ENCODE measurements around the gene WSCD2.

WSCD2 gene

DNA sequence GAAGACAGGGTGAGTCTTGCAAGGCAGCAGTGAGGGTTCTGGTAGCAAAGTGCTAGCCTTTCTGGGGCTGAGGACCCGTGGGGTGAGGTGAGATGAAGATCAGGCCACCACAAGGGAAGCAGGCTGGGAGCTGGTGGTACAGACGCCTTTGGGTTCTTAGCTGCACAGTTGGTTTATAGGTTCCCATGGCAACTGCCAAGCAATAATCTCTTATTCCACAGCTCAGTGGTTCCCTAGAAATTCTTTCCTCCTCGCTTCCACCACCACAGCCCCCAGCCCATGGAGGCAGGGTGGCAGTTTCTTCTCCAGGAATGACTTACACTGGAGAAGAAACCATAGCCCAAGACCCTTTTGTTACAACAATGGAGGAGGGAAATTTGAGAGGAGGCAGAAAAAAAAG, 127.9 kb downstream of the WSCD2 start:
- Histone ChIP-seq H3K36me3 (ENCODE audit: insufficient read depth, low read length) (no peaks in the 10 kb centered on the region), H3K27ac (no peak overlapping the region), H3K9me3 (ENCODE audit: low read depth, low read length) (no peaks in the 10 kb centered on the region), H3K9ac (ENCODE audit: insufficient read length) (no peak overlapping the region), H3K4me3 (no peak overlapping the region)
- no peak for DNase-seq (ENCODE audit: low read depth, low spot score)
- TF ChIP-seq POLR2AphosphoS5 (IDR thresholded peaks at IDR 0.05; ENCODE audit: borderline replicate concordance, low read depth, low read length) (no peak), EZH2 (IDR thresholded peaks at IDR 0.05) (no peak), FOXP2 (optimal IDR thresholded peaks at IDR 0.05; ENCODE audit: control extremely low read depth, extremely low read length, insufficient read depth) (no peak)

DNA sequence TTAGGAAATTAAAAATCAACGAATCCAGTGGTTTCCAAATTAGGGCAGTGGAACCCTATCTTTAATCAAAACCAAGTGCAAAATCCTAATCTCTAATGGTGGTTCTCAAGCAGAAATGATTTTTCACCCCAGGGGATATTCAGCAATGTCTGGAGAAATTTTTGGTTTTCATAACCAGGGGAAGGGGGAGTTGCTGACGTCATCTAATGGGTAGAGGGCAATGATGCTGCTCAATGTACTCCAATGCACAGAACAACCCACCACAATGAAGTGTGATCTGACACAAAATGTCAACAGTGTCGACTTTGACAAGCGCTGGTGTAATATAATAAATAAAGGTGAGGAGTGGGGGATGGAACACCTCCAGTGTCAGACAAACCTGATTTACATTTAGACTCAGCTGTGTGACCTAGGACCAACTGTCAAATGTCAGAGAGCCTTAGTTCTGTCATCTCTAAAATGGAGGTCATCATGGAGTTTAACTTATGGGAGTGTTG, 128.6 kb downstream of the WSCD2 start:
- Histone ChIP-seq H3K9me3 (ENCODE audit: low read depth, low read length) (no peaks in the 10 kb centered on the region), H3K9ac (ENCODE audit: insufficient read length) (no peak overlapping the region)
- TF ChIP-seq FOXP2 (optimal IDR thresholded peaks at IDR 0.05; ENCODE audit: control extremely low read depth, extremely low read length, insufficient read depth) = no peak
- no peak for TF ChIP-seq POLR2AphosphoS5 (IDR thresholded peaks at IDR 0.05; ENCODE audit: borderline replicate concordance, low read depth, low read length)
- TF ChIP-seq EZH2 (IDR thresholded peaks at IDR 0.05) = no peak

DNA sequence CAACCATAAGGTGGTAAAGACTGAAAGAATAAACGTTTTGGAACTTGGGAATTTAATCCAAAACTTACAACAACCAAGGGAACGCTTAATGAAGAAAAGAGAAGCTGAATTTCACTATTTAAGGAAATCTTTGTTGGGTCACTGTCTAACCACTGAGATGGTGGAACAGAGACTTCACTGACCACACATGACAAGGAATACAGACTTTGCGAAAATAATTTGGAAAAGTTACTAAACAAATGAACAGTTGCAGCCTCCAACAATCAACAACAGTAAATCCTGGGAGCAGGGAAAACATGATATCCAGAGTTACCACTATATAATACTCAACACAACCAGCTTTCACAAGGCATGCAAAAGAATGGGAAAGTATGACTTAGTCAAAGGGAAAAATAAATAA, 131.0 kb downstream of the WSCD2 start:
- Histone ChIP-seq H3K9ac (ENCODE audit: insufficient read length) (no peak overlapping the region), H3K9me3 (ENCODE audit: low read depth, low read length) (no peaks in the 10 kb centered on the region), H3K27ac (no peak overlapping the region), H3K4me3 (no peak overlapping the region), H3K36me3 (ENCODE audit: insufficient read depth, low read length) (no peaks in the 10 kb centered on the region)
- no peak for DNase-seq (ENCODE audit: low read depth, low spot score)
- TF ChIP-seq POLR2AphosphoS5 (IDR thresholded peaks at IDR 0.05; ENCODE audit: borderline replicate concordance, low read depth, low read length) (no peak), EZH2 (IDR thresholded peaks at IDR 0.05) (no peak), FOXP2 (optimal IDR thresholded peaks at IDR 0.05; ENCODE audit: control extremely low read depth, extremely low read length, insufficient read depth) (no peak)

More for the DNA sequence above, 128.6 kb downstream of the WSCD2 start:
- no peak for DNase-seq (ENCODE audit: low read depth, low spot score)
- H3K36me3 ChIP-seq (ENCODE audit: insufficient read depth, low read length) = no peaks in the 10 kb centered on the region
- no peak overlapping the region for H3K4me3 ChIP-seq
- H3K27ac ChIP-seq = no peak overlapping the region

DNA sequence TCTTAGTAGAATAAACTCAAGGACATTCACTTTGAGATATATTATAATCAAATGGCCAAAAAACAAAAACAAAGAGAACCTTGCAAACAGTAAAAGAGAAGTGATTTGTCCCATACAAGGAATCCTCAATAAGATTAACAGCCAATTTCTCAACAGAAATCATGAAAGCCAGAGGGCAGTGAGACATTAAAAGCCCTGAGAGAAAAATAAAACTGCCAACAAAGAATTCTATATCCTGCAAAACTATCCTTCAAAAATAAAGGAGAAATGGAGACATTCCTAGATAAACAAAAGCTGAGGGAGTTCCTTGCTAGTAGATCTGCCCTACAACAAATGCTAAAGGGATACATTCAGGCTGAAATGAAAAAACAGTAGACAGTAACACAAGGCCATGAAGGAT, 131.9 kb downstream of the WSCD2 start:
- no peaks in the 10 kb centered on the region for H3K9me3 ChIP-seq (ENCODE audit: low read depth, low read length)
- no peaks in the 10 kb centered on the region for H3K36me3 ChIP-seq (ENCODE audit: insufficient read depth, low read length)
- H3K4me3 ChIP-seq = no peak overlapping the region
- TF ChIP-seq POLR2AphosphoS5 (IDR thresholded peaks at IDR 0.05; ENCODE audit: borderline replicate concordance, low read depth, low read length) (no peak), FOXP2 (optimal IDR thresholded peaks at IDR 0.05; ENCODE audit: control extremely low read depth, extremely low read length, insufficient read depth) (no peak), EZH2 (IDR thresholded peaks at IDR 0.05) (no peak)
- no peak for DNase-seq (ENCODE audit: low read depth, low spot score)
- no peak overlapping the region for H3K9ac ChIP-seq (ENCODE audit: insufficient read length)
- no peak overlapping the region for H3K27ac ChIP-seq

DNA sequence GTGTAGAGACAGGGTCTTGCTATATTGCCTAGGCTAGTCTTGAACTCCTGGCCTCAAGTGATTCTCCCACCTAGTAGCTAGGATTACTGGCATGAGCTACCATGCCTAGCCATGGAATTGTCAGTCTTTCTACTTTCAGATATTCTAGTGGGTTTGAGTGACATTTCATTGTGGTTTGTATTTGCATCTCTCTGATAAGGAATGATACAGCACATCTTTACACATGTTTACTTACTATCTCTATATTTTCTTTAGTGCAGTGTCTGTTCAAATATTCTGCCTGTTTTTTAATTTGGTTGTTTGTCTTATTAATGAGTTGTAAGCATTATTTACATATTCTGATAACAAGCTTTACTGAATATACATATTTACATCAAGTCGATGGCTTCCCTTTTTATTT, 136.4 kb downstream of the WSCD2 start:
- H3K9me3 ChIP-seq (ENCODE audit: low read depth, low read length) = no peaks in the 10 kb centered on the region
- no peak overlapping the region for H3K4me3 ChIP-seq
- no peaks in the 10 kb centered on the region for H3K36me3 ChIP-seq (ENCODE audit: insufficient read depth, low read length)
- TF ChIP-seq POLR2AphosphoS5 (IDR thresholded peaks at IDR 0.05; ENCODE audit: borderline replicate concordance, low read depth, low read length) = no peak
- no peak for TF ChIP-seq FOXP2 (optimal IDR thresholded peaks at IDR 0.05; ENCODE audit: control extremely low read depth, extremely low read length, insufficient read depth)
- TF ChIP-seq EZH2 (IDR thresholded peaks at IDR 0.05) = no peak
- H3K27ac ChIP-seq = no peak overlapping the region
- no peak overlapping the region for H3K9ac ChIP-seq (ENCODE audit: insufficient read length)
- DNase-seq (ENCODE audit: low read depth, low spot score) = no peak

DNA sequence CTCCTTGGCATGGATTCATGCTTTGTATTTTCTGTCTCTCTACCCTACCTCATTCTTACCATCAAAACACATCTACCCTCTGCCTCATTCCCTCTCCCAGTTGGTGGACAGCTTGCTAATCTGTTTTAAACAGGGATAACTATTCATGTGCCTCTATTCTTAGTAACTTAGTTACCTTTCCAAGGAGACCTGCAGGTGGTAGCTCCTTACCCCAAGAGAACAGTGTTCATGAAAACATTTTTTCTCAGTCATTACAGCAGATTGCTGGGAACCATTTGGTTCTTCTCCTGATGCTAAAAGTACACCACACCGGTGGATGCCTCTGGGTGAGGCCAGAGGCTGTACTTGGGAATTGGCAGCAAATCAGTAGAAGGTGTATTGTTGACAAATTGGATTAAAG, 137.0 kb downstream of the WSCD2 start:
- H3K4me3 ChIP-seq = no peak overlapping the region
- TF ChIP-seq EZH2 (IDR thresholded peaks at IDR 0.05) = no peak
- no peak for TF ChIP-seq POLR2AphosphoS5 (IDR thresholded peaks at IDR 0.05; ENCODE audit: borderline replicate concordance, low read depth, low read length)
- no peak for TF ChIP-seq FOXP2 (optimal IDR thresholded peaks at IDR 0.05; ENCODE audit: control extremely low read depth, extremely low read length, insufficient read depth)
- H3K27ac ChIP-seq = no peak overlapping the region
- H3K9ac ChIP-seq (ENCODE audit: insufficient read length) = no peak overlapping the region
- no peaks in the 10 kb centered on the region for H3K9me3 ChIP-seq (ENCODE audit: low read depth, low read length)
- H3K36me3 ChIP-seq (ENCODE audit: insufficient read depth, low read length) = no peaks in the 10 kb centered on the region
- no peak for DNase-seq (ENCODE audit: low read depth, low spot score)

DNA sequence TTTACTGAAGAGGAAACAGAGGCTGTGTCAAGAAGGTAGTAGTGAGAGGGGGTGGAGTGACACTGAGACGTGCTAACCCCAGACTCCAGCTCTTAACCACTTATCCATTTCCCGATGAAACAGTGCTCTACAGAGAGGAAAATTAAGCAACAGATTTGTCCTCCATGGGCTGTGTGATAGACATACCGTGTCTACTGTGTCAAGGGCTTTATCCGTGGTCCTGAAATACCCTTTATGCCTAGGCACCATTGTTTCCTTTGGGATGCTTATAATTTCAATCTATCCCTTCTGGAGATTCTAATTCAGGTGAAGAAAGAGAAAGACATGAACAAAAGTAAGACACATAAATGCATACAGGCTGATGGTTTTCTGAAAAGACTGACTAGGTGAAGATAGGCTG, 138.4 kb downstream of the WSCD2 start:
- no peak overlapping the region for H3K4me3 ChIP-seq
- H3K36me3 ChIP-seq (ENCODE audit: insufficient read depth, low read length) = no peaks in the 10 kb centered on the region
- no peaks in the 10 kb centered on the region for H3K9me3 ChIP-seq (ENCODE audit: low read depth, low read length)
- no peak for TF ChIP-seq EZH2 (IDR thresholded peaks at IDR 0.05)
- TF ChIP-seq POLR2AphosphoS5 (IDR thresholded peaks at IDR 0.05; ENCODE audit: borderline replicate concordance, low read depth, low read length) = no peak
- TF ChIP-seq FOXP2 (optimal IDR thresholded peaks at IDR 0.05; ENCODE audit: control extremely low read depth, extremely low read length, insufficient read depth) = no peak
- no peak for DNase-seq (ENCODE audit: low read depth, low spot score)
- no peak overlapping the region for H3K9ac ChIP-seq (ENCODE audit: insufficient read length)
- no peak overlapping the region for H3K27ac ChIP-seq

DNA sequence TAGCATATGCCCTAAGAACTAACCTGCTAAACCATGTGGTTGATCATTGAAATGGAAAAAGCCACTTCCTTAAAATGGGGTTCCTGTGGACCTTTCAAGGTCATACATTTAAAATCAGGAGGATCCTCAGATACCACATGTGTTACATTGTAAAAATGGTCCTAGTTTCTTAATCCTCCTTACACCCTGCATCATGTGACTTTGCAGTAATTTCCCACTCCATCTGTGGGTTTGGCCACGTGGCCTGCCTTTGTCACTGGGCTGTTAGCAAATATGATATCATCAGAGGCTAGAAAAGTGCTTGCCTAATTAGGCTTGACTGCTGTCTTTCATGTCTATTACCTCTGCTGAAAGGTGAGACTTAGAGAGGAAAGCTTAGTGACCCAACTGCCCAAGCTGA, 139.3 kb downstream of the WSCD2 start:
- no peak overlapping the region for H3K4me3 ChIP-seq
- TF ChIP-seq POLR2AphosphoS5 (IDR thresholded peaks at IDR 0.05; ENCODE audit: borderline replicate concordance, low read depth, low read length) (no peak), EZH2 (IDR thresholded peaks at IDR 0.05) (no peak), FOXP2 (optimal IDR thresholded peaks at IDR 0.05; ENCODE audit: control extremely low read depth, extremely low read length, insufficient read depth) (no peak)
- DNase-seq (ENCODE audit: low read depth, low spot score) = no peak
- no peaks in the 10 kb centered on the region for H3K9me3 ChIP-seq (ENCODE audit: low read depth, low read length)
- H3K36me3 ChIP-seq (ENCODE audit: insufficient read depth, low read length) = no peaks in the 10 kb centered on the region
- no peak overlapping the region for H3K27ac ChIP-seq
- H3K9ac ChIP-seq (ENCODE audit: insufficient read length) = no peak overlapping the region

DNA sequence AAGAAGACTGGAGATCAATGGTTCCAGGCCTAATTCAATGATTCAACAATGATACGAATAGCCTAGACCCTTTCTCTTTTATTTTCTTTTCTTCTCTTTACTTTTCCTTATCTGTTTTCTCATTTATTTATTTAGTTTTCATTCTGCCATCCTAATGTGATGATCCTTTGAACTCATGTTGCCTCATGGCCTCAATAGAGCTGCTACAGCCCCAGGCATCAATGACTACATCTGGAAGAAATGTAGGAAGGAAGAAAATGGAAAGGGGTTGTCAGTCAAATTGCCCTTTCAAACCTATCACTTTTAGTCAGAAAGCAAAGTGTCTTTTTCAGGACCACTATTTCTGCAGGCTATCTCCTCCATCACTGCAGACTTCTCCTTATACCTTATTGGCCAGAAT, 140.1 kb downstream of the WSCD2 start:
- no peaks in the 10 kb centered on the region for H3K36me3 ChIP-seq (ENCODE audit: insufficient read depth, low read length)
- H3K9ac ChIP-seq (ENCODE audit: insufficient read length) = no peak overlapping the region
- H3K4me3 ChIP-seq = no peak overlapping the region
- no peaks in the 10 kb centered on the region for H3K9me3 ChIP-seq (ENCODE audit: low read depth, low read length)
- no peak overlapping the region for H3K27ac ChIP-seq
- DNase-seq (ENCODE audit: low read depth, low spot score) = no peak
- no peak for TF ChIP-seq FOXP2 (optimal IDR thresholded peaks at IDR 0.05; ENCODE audit: control extremely low read depth, extremely low read length, insufficient read depth)
- TF ChIP-seq EZH2 (IDR thresholded peaks at IDR 0.05) = no peak
- no peak for TF ChIP-seq POLR2AphosphoS5 (IDR thresholded peaks at IDR 0.05; ENCODE audit: borderline replicate concordance, low read depth, low read length)
